ENCODE data around the gene PGM2L1.

- no peak for TF ChIP-seq CTCF (IDR thresholded peaks at IDR 0.05)
- no peak for TF ChIP-seq POLR2A (IDR thresholded peaks at IDR 0.05)
These were observed 52.8 kb downstream of the PGM2L1 start for GRCh38 chr11:74345420-74345819.
